Ovary (tissue), 9 donors: Measurements from ENCODE around the gene NRXN3. TPM values are rescaled to one million over a fixed set of nuclear protein-coding genes. Genes with fewer than 3 reads are reported as not detected.
A peak's percentile ranks its signal among the peaks of the same experiment; 100 is the strongest.

Source experiments
- DNase-seq, 5 donors: peaks; one replicate each; pipeline ENCODE4 v3.0.0-alpha.2; 2019 to 2020
- H3K27ac ChIP-seq, 2 donors: fragments of 200-600 bp; one replicate each; pipeline versions ENCODE4 v1.5.1 to v1.8.0; 2019 to 2022
- H3K27me3 ChIP-seq: fragments of 200-600 bp; one replicate; pipeline ENCODE4 v1.8.0; 2022
- H3K36me3 ChIP-seq: fragments of 200-600 bp; sonication (generic); one replicate; pipeline ENCODE4 v1.5.1; 2019
- H3K4me1 ChIP-seq: one replicate; pipeline ENCODE4 v1.8.1; 2013; ENCODE audit warnings: mild to moderate bottlenecking, moderate library complexity; ENCODE audit not compliant: insufficient read depth
- H3K4me3 ChIP-seq: fragments of 200-600 bp; sonication (generic); one replicate; pipeline ENCODE4 v1.5.1; 2017
- H3K9me3 ChIP-seq, 2 donors: fragments of 200-600 bp in 1 of 2; sonication (generic) in 1 of 2; one replicate each; pipeline versions ENCODE4 v1.5.1 to v1.8.1; 2013 to 2019; ENCODE audit warnings: mild to moderate bottlenecking in 1 of 2, moderate library complexity in 1 of 2
- EP300 ChIP-seq: sonication (generic); formaldehyde crosslinking; IDR thresholded peaks from one replicate; pipeline ENCODE4 v1.6.1; 2017; ENCODE audit warnings: antibody characterized with exemption
- POLR2A ChIP-seq: fragments of 450-650 bp; IDR thresholded peaks from one replicate; pipeline ENCODE4 v1.6.1; 2017; ENCODE audit warnings: antibody characterized with exemption, mild to moderate bottlenecking, moderate library complexity
- WGBS, 3 donors: extraction: QIAGEN DNeasy Blood & Tissue Kit in 1 of 3; methylation state at CpG; one replicate each; pipeline versions ENCODE4 v1.1.5 to v1.1.7; 2013 to 2017; 5-methylcytosine and 5-hydroxymethylcytosine counted together
- intact Hi-C, 4 donors: fragments of 100-400 bp; cut with DNase I; formaldehyde crosslinking; loops; one replicate each; pipeline versions ENCODE4 v1.11.0 to v1.15.1; 2022 to 2023
- polyA plus RNA-seq, 2 donors: library from polyadenylated mRNA; stranded (reverse); fragments of 200-250 nt in 1 of 2; fragments of 350-450 nt in 1 of 2; fragmentation: Illumina TruSeq in 1 of 2; extraction: RNeasy Lipid Tissue Mini Kit (QIAGEN cat#74804) in 1 of 2; gene quantifications; one replicate each; pipeline ENCODE4 v1.2.3, GENCODE V29; 2013 to 2014
- small RNA-seq: library from RNA; depleted of rRNA; stranded (forward); fragments of <200 nt; gene quantifications from one replicate; pipeline ENCODE3, GENCODE V24; 2016
- total RNA-seq, 7 donors: library from RNA; depleted of rRNA in 2 of 7; stranded (reverse); fragments of >200 nt in 2 of 7; fragmentation: NEBNext Ultra II Directional in 3 of 7; extraction: Animal tissue kit (Norgen Biotek cat#: 25700) in 3 of 7; gene quantifications; one replicate each; pipeline versions ENCODE4 v1.1.0 to v1.2.4, GENCODE V29; 2016 to 2023
- TF ChIP-seq, protein P1 (sequence below), 3 donors: fragments of 450-650 bp in 2 of 3; fragments of 200-600 bp in 1 of 3; IDR thresholded peaks; one replicate each; pipeline versions ENCODE4 v1.5.1 to v1.8.0; 2016 to 2022; ENCODE audit warnings: antibody characterized with exemption in 3 of 3, mild to moderate bottlenecking in 1 of 3
- donor health status: DM: no; HTN: no; CAD: no; lungs with moderate emphysema.
- donor health status: DM: no; HTN: no; CAD: no.
- donor health status: Bipolar disorder and iron deficiency.
- donor health status: DM: yes; HTN: yes; CAD: no.
- donor health status: DM: no; HTN: no; CAD: no.
- donor health status: DM: yes; HTN: yes; CAD: no.

The NRXN3 gene
- total and polyA plus RNA-seq, 9 donors: 0.28 to 6.2 (median 0.82) TPM

GRCh38 chr14:79916892-79917291, 1746.7 kb downstream of the NRXN3 start:
- Histone ChIP-seq H3K4me3 (no peak overlapping the region), H3K27me3 (no peaks in the 10 kb centered on the region), H3K4me1 (no peaks in the 10 kb centered on the region), H3K36me3 (no peaks in the 10 kb centered on the region), H3K9me3 (no peaks in the 10 kb centered on the region), H3K27ac (no peak overlapping the region)
- TF ChIP-seq, protein P1, sequence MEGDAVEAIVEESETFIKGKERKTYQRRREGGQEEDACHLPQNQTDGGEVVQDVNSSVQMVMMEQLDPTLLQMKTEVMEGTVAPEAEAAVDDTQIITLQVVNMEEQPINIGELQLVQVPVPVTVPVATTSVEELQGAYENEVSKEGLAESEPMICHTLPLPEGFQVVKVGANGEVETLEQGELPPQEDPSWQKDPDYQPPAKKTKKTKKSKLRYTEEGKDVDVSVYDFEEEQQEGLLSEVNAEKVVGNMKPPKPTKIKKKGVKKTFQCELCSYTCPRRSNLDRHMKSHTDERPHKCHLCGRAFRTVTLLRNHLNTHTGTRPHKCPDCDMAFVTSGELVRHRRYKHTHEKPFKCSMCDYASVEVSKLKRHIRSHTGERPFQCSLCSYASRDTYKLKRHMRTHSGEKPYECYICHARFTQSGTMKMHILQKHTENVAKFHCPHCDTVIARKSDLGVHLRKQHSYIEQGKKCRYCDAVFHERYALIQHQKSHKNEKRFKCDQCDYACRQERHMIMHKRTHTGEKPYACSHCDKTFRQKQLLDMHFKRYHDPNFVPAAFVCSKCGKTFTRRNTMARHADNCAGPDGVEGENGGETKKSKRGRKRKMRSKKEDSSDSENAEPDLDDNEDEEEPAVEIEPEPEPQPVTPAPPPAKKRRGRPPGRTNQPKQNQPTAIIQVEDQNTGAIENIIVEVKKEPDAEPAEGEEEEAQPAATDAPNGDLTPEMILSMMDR (IDR thresholded peaks at IDR 0.05): no peak
- TF ChIP-seq EP300 (no peak), POLR2A (no peak)
- intact Hi-C loops: no loop called here
- DNase-seq: no peak
- 87 to 92% (median 88%) methylated on average over 1 of the region's 1 CpG for WGBS, 3 donors

Small RNAs within 50 kb of the gene (small RNA-seq; reads per million reads assigned to genes)
- gene RNA5SP388: 0.50 reads per million, percentile 11 among the genes with 10 or more reads in this experiment
